Tongue (tissue), 2 donors: ENCODE data around the gene KIAA1217. TPM values are rescaled to one million over a fixed set of nuclear protein-coding genes. Genes with fewer than 3 reads are reported as not detected.

Experiments
- DNase-seq: peaks from one replicate; pipeline ENCODE4 v3.0.0-alpha.2; 2015
- total RNA-seq: library from RNA; depleted of rRNA; stranded (reverse); fragments of >200 nt; gene quantifications from one replicate; pipeline ENCODE4 v1.2.3, GENCODE V29; 2014

KIAA1217 gene
- total RNA-seq, 1 donor from 2014 or later: 36.0 TPM

DNA sequence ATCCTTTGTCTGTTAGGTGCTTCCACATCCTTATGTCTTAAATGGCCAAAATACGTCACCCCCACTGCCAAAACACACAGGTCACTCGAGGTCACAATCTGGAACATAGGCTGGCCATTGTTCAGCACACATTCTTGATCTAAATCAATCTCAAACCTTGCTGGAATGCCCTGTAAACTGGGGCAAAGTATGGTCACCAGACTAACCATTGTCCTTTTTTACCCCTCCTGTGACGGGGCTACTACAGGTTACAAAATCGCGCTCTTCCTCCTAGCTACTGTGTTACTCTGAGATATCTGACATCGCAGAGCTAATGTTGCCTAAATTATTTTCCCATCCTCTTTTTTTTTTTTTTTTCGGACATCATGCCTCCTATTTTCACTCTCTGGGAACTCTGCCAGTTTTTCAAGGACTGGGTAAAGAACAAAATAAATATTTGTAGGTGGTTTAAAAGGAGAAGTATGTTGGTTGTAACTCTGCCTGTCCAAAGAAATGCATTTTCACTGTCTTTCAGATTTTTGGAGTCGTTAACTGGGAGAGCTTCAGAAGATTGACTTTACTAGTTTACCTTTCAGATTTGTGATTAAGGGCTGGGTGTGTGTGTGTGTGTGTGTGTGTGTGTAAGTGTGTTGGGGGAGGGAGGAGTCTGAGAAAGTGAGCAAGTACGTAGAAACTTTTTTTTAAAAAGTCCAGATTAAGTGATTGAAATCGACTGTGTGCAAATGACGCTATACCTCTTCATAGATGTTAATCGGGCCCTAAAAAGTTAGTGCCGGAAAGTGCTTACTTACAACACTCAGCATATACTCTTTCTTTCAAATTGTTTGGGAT lies 942 bp upstream of the KIAA1217 start:
- DNase-seq: peak; percentile 61

DNA sequence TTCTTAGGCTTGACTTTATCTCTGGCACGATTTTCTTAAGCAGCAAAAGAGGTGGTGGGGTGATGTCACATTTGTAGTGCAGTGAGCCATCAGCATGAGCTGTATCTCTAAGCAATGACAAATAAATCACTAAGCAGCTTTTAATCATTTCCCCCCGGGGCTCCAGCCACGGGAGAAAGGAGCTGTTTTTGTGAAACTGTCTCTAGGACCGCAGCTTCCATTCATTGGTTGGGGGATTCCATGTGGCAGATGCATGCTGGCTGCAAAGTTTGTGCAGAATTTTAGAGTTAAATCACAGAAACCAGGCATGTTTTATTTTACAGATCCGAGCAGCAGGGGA lies 464 bp downstream of the KIAA1217 start:
- peak; percentile 71 for DNase-seq

- DNase-seq: peak; percentile 68
These were observed 1.1 kb downstream of the KIAA1217 start for GRCh38 chr10:24209946-24210491.

DNA sequence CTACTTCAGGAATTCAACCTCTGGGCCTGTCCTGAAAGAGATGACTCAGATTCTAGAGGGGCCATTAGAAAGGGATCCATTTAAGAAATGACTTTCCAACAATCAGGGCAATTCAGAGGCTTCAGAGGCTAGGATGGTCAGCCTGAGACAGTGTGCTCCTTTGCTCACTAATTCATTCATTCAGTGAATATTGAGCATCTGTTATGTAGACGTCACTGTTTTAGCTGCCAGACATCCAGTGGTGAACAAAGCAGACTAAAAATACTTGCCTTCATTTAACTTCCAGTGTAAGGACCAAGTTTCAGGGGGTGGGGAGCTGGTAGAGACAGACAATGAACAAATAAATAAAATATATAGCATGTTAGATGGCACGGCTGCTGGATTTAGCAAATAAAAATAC lies 1.6 kb downstream of the KIAA1217 start:
- DNase-seq: peak; percentile 32

DNA sequence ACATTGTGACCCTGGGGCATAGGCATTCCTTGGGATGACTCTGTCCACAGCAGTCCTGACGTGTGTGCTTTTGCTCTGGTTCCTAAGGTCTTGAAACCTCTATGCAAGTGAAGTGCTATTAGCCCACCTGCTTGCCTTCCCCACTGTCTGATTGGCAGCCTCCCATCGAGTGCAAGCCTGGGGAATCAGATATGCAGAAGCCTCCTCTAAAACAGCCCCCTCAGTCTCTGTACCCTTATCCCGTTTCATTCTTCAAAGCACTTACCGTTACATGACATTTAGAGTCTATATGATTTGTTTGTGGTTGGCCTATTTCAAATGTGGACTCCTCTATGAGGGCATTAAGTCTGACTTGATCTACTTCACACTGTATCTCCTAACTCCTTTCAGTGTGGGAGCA lies 4.3 kb downstream of the KIAA1217 start:
- DNase-seq: no peak

DNA sequence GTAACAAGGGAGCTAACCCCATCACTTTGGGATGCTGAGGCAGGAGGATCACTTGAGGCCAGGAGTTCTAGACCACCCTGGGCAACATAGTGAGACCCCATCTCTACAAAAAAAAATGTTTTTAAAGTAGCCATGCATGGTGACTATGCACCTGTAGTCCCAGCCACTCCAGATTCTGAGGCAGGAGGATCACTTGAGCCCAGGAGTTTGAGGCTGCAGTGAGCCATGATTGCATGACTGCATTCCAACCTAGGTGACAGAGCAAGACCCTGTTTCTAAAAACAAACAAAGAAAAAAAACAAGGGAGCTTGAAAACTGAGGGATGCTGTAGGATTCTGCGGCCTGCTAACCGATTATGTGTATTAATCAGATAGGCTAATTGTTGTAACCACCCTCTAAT lies 4.9 kb downstream of the KIAA1217 start:
- DNase-seq: no peak

DNA sequence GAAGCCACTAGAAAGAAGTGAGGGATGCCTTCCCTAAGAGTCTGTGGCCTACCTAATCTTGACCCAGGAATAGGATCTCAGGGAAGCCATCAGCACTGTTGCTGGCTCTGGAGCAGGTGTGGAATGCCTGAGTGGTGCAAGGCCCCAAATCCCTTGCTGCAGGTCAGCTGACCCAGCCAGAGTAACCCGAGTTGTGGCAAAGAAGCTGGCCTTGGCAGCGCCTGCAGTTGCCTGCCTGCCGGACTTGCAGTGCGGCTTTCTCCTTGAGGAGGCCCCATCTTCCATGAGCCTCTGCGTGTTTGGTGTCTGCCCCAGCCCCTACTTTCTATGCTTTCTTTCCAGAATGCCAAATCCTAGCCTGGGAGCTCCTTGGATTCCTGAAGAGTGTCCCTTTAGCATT lies 5.8 kb downstream of the KIAA1217 start:
- peak; percentile 71 for DNase-seq

GRCh38 chr10:24215196-24215595 lies 6.3 kb downstream of the KIAA1217 start:
- peak; percentile 69 for DNase-seq

- DNase-seq: no peak
These were observed 6.7 kb downstream of the KIAA1217 start for GRCh38 chr10:24215603-24216002.

GRCh38 chr10:24219963-24220362 lies 11.0 kb downstream of the KIAA1217 start:
- DNase-seq: no peak

- no peak for DNase-seq
These were observed 14.4 kb downstream of the KIAA1217 start for GRCh38 chr10:24223341-24223740.

GRCh38 chr10:24223953-24224352 lies 15.0 kb downstream of the KIAA1217 start:
- DNase-seq: no peak

- no peak for DNase-seq
These were observed 19.7 kb downstream of the KIAA1217 start for GRCh38 chr10:24228642-24229041.

GRCh38 chr10:24229909-24230308 lies 21.0 kb downstream of the KIAA1217 start:
- no peak for DNase-seq

DNA sequence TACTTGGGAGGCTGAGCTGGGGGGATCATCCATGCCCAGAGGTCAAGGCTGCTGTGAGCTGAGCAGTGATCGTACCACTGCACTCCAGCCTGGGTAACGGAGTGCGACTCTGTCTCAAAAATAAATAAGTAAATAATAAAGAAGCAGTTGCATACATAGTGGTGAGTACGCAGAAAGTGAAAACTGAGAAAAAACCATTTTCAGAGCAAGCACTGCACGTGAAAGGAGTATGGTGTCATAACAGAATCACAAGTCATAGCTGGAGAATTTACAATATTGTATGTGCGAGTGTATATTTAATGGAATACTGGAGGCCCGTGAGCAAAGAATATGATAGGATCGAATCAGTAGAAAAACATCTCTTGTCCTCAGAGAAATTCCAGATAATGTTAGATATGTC lies 22.3 kb downstream of the KIAA1217 start:
- no peak for DNase-seq

DNA sequence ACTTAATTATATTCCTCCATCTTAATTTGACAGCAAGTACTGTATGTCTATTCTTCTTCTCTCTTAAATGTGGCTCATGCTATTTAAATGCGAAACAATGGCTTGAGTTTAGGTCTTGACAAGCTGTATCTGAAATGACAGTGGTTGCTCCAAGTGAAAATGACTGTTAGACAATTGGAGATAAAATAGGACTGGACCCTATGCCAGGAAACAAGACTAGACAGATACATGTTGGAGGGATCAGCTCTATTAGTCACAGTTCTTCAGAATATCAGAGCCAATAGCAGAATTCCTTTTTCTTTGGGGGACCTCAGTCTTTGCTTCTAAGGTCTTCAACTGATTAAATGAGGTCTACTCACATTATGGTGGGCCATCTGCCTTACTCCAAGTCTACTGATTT lies 25.8 kb downstream of the KIAA1217 start:
- DNase-seq: no peak

DNA sequence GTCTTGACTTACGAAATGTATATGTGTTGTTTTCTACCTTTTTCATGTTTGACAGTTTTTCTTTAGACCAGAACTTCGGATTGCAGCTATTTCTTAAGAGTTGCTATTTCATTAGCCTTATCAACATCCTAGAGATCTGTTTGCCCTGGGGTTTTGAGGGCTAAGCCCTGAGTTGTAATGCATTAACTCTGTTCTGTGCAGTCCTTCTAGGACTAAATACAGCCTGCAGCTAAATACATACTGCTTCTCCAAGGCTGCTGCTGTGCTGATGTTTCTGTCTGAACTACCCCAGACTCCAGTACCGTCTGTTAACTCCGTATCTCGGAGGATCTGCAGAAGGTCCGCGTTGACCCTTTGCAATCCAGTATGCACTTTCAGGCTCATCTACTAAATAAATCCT lies 26.5 kb downstream of the KIAA1217 start:
- DNase-seq: no peak

GRCh38 chr10:24237801-24238395 lies 29.0 kb downstream of the KIAA1217 start:
- DNase-seq: no peak

- peak; percentile 66 for DNase-seq
These were observed 29.7 kb downstream of the KIAA1217 start for GRCh38 chr10:24238519-24239247.

DNA sequence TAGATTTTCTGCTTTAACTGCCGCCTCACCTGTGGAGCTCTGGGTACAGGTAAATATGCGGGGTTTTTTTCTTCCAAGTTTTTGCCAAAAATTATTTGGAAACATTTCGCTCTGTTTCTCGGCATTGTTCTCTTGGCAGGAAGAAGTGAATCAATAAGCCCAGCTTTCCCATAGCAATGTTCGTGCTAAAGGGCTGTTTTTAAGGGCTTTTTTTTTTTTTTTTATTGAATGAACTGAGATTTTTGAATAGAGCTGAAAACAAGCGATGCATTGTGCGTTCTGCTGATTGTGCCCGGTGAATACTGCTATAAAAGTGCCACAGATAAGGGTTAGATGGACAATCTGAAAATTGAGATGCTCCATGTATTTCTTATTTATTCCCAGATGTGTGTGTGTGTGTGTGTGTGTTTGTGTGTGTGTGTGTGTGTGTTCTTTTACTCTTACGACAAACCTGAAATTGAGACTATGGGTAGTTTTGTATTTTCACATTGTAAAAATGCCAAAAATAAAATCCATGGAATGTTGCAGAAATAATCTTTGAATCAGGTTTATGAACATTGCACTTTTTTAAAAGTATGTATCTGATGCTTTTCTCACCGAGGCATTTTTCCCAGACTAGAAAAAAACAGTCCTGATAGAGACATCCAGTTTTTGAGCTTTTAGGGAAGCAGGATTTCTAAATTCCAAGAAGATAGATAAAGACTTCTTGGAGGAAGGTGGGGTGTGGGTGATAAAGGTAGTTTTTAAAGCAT lies 30.5 kb downstream of the KIAA1217 start:
- DNase-seq: no peak

DNA sequence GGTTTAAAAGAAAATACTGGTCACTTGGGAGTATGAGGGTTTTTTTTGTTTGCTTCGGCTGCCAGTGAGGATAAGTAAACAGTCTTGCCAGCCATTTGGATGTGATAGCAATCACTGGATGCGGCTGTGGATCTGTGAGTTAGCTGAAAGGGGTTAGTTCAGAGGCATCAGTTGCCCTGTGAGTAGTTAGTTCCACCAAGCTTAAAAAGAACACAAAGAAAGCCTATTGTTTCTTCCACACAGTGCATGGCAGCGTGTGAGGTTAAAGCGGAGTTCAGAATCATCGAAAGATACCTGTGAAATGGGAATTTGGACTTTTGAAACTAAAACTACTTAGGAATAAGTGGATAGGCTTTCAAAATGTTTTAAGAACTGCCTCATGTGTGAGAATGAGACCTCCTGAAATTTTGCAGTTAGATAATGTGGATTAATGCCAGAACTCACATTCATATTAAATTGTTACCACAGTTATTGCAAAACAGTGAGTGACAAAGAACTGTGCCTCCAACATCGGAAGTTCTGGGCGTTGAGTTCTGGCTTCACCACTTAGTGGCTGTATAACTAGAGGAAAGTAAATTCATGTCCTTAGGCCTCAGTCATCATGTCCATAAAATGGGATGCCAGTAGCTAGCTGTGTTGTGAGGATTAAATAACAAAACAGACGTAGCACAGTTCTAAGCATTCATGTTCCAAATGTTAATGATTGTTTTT lies 31.3 kb downstream of the KIAA1217 start:
- no peak for DNase-seq
